HG03457 (cell line): Measurements from ENCODE around the gene BIRC7.
"Not testable (repeated sequence)": the region's sequence is repeated elsewhere in the genome, so short reads cannot be mapped to it uniquely, and the experiment has no call there.

ENCODE experiments used
- ATAC-seq: cut with Tn5 transposase; IDR thresholded peaks from one replicate; pipeline ENCODE4 v1.9.1; 2021; ENCODE audit warnings: moderate number of reproducible peaks; ENCODE audit not compliant: unreplicated experiment

The BIRC7 gene

GRCh38 chr20:63246490-63247288 lies 11.0 kb downstream of the BIRC7 start:
- no peak for ATAC-seq

- no peak for ATAC-seq
Observed at GRCh38 chr20:63247671-63248228, 12.0 kb downstream of the BIRC7 start.

- no peak for ATAC-seq
Observed at GRCh38 chr20:63248835-63249591, 13.3 kb downstream of the BIRC7 start.

GRCh38 chr20:63249891-63250290 lies 14.2 kb downstream of the BIRC7 start:
- ATAC-seq: no peak

GRCh38 chr20:63251350-63251749 lies 15.6 kb downstream of the BIRC7 start:
- ATAC-seq: not testable (repeated sequence)

- ATAC-seq: no peak
Observed at GRCh38 chr20:63252284-63252711, 16.6 kb downstream of the BIRC7 start.

GRCh38 chr20:63253065-63253437 lies 17.3 kb downstream of the BIRC7 start:
- ATAC-seq: no peak

- no peak for ATAC-seq
Observed at GRCh38 chr20:63253438-63254231, 17.9 kb downstream of the BIRC7 start.

- no peak for ATAC-seq
Observed at GRCh38 chr20:63254232-63254605, 18.5 kb downstream of the BIRC7 start, which contains the start of gene NKAIN4. TSS of gene NKAIN4 (minus strand) at chr20:63254463. CDS start at chr20:63254450, 13 bp downstream.

GRCh38 chr20:63254606-63255384 lies 19.1 kb downstream of the BIRC7 start:
- ATAC-seq: no peak

- no peak for ATAC-seq
Observed at GRCh38 chr20:63255931-63256704, 20.4 kb downstream of the BIRC7 start.

GRCh38 chr20:63256954-63257353 lies 21.2 kb downstream of the BIRC7 start:
- no peak for ATAC-seq

- no peak for ATAC-seq
Observed at GRCh38 chr20:63257629-63258028, 21.9 kb downstream of the BIRC7 start.

- ATAC-seq: no peak
Observed at GRCh38 chr20:63258781-63259180, 23.1 kb downstream of the BIRC7 start.

- ATAC-seq: no peak
Observed at GRCh38 chr20:63259734-63260460, 24.2 kb downstream of the BIRC7 start.

- no peak for ATAC-seq
Observed at GRCh38 chr20:63260521-63260920, 24.8 kb downstream of the BIRC7 start.

GRCh38 chr20:63261060-63261794 lies 25.5 kb downstream of the BIRC7 start:
- ATAC-seq: no peak
